ENCODE measurements around the gene RD3L.
"Not testable (repeated sequence)": the region's sequence is repeated elsewhere in the genome, so short reads cannot be mapped to it uniquely, and the experiment has no call there.

RD3L gene

DNA sequence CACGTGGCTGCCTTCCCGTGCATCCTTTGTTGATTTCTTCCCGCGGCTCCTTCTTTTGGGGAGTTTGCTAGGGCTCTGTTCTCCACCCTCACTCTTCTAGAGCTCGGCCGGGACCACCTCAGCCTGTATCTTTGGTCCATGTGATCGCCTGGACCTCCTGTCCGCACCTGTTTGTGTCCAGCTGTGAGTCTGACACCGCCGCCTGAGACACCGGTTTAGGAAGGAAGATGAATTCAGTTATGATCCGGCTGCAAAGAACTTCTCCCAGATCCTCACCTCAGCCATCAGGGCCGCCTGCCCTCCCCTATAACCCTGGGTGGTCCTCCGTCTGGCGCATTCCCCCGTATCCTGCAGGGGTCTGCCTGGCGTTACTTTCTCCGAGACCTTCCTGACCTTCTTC, 14.8 kb downstream of the RD3L start:
- no peak for DNase-seq

DNA sequence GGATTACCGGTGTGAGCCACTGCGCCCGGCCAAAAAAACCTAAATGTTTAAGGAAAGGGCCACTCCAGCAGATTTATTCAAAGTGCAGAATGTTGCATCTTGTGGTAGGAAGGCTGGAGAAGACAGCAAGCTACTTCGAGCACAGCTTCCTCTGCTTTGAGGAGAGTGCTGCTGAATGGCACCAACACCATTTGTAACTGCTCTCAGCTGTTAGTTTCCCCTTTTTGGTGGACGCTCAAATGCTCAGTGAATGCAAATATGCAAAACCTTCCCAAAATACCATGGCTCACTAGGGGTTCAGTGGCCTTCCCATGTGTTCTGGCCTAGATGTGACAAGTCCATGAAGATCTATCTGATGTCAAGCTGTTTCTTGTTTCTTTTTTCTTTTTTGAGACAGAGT, 17.0 kb downstream of the RD3L start:
- no peak for DNase-seq

DNA sequence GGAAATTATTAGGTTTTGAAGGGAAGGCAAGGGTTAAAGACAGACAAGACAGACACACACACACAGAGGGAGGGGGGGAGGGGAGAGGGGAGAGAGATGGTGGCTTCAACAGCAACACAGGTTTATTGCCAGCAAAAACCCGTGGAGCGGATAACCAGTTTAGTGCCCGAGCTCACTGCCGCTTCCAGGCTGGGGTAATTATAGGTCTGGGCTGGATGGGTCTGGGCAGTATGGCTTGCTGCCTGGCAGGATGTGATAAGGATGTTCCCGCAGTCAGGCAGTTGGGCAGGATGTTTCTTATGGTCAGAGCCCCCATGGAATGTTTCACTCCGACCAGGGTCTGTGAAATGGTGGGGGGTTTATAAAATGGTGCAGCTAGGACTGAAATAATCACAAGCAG, 18.5 kb downstream of the RD3L start:
- DNase-seq = peak; percentile 64

DNA sequence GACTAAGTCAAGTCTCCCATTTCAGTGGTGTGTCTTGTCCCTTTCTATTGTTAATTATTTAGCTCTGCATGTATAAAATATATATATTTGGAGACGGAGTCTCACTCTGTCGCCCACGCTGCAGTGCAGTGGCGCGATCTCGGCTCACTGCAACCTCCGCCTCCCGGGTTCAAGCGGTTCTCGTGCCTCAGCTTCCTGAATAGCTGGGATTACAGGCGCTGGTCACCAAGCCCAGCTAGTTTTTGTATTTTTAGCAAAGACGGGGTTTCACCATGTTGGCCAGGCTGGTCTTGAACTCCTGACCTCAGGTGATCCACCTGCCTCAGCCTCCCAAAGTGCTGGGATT, 20.5 kb downstream of the RD3L start:
- DNase-seq = not testable (repeated sequence)

DNA sequence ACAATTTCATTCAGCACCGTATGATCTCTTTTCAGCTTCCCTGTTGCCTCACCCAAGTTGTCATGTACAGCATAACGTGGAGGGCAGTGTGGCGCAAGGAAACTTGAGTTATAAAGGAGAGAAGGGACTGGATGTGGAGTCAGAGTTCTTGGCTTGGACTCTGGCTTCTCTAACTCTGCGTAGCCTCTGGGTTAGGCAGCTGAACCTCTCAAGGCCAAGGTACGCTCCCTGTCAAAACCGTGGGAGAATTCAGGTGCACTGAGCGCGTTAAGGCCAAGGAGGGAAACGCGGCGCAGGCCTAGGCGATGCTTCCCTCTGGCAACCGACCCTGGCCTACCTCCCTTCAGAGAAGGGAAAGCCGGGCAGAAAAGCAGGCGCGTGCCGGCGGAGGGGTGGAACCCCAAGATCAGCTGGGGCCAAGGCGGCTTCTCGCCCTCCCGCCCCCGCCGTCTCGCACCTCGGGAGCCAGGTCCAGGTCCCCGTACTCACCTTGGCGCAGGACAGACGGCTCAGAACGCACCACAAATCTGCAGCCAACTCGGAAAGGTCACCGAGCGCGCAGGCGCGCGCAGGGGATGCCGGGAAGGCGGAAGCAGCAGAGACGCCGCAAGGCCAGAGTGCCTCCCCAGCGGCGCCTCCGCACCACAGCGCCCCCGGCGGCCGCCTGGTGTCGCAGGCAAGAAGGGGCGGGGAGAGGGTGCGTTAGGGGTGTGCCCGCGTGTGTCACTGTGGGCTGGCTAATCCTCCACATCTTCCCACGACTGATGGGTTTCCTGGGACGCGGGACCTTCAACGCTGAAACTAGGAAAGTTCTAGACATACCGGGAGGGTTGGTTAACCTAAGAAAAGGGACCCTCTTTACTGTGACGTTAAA, 21.1 kb downstream of the RD3L start:
- DNase-seq = peak; percentile 96

DNA sequence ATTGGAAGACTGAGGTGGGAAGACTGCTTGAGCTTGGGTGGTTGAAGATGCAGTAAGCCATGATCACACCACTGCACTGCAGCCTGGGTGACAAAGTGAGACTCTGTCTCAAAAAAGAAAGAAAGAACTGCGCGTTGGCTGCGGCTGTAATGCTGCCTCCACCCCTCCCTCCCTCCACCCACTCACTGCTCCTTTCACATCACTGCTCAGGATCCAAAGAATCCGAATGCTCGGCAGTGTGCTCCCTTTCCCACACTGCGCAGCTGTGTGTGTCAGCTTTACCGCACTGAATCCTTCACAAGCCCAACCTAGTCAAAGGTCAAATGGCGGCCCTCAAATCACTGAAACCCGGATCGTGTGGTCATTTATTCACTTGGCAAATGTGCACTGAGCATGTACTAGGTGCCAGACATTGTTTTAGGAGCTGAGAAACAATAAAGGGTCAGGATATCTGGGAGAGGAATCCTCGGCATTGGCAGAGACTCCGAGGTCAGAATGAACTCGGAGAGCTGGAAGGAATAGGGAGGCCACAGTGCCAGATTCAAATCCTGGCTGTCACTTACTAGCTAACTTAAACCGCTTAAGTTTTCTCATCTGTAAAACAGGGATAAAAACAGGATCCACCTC, 25.6 kb downstream of the RD3L start:
- DNase-seq = no peak

DNA sequence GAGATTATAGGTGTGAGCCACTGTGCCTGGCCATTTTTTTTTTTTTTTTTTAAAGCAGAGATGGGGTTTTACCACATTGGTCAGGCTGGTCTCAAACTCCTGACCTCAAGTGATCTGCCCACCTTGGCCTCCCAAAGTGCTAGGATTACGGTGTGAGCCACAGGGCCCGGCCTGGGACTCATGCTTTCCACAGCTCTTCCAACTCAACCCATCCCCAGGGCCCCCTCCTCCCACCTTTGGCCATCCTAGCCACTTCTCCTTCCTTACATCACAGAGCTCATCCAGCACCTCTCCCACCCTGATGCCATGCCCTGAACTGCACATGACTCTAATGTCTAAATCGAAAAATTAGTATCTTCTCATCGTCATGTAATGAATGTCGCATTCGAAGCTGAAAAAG, 26.7 kb downstream of the RD3L start:
- DNase-seq = no peak

DNA sequence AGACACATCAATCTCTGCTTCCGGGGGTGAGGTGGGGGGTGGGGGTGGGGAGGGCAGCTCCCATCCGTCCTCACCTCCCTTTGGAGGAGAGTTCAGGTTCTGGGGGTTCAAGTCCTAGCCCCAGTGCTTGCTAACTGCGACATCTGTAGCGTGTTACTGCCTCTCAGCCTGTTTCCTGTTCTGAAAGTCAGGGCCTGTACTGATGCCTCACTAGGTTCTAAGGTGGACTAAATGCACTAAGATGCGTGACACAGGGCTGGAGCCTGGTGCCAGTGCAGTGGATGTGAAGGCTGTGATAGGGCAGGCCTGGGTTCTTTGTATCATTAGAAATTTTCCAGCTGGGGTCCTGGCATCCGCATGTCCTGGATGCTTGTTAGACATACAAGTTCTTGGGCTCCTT, 31.3 kb downstream of the RD3L start:
- DNase-seq = no peak

DNA sequence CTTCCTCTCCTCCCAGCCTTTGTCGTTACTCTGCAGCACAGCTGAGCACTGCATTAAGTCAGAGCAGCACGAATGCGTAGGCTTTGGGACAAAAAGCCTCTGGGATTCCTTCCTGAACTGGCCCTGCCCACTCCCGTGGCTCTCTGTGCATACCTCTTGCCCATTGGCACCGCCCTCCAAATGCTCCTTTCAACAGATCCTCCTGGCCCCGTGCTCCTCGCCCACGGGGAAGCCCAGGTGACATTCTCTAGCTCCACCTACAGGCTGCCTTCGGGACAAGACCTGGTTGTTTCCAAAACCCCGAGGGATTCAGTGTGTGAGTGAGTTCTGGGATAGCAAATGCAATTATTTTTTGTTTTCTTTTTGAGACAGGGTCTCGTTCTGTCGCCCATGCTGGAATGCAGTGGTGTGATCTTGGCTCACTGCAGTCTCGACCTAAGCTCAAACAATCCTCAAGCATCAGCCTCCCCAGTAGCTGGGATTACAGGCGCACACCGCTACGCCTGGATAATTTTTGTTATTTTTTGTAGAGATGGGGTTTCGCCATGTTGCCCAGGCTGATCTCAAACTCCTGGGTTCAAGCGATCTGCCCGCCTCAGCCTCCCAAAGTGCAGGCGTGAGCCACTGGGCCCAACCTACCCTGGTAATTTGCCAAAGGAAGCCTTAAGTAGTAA, 31.9 kb downstream of the RD3L start:
- DNase-seq = peak; percentile 83

DNA sequence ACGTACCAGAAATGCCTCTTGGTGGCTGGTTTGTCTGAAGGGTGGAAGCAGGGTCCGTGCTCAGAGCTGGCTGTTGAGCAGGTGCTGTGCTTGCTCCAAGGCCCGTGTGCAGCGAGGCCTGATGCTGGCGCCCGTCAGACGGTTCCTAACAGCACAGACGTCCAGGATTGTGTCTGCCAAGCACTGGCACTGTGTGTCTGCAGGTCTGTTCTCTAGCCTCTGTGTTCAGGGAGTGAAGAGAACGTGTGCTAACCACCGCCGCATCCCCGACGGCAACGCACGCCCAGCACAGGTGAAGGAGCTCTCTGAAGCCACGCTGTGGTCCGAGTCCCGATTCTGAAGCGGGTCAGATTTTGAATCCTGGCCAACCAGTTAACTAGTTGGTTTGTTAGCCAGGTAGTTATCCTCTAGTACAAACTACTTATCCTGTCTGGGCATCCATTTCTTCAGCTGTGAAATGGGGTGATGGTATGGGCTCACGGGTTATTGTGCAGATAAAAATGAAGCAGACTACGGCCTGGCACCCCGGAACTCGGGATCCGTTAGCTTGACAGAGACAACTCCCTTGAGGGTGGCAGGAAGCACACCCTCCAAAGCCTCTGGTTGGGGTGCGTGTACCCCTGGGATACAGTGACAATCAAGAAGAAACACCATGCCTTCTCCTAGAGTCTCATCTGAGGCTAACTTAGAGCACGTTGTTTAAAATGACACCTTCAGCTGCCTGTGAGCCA, 32.6 kb downstream of the RD3L start:
- DNase-seq = no peak

DNA sequence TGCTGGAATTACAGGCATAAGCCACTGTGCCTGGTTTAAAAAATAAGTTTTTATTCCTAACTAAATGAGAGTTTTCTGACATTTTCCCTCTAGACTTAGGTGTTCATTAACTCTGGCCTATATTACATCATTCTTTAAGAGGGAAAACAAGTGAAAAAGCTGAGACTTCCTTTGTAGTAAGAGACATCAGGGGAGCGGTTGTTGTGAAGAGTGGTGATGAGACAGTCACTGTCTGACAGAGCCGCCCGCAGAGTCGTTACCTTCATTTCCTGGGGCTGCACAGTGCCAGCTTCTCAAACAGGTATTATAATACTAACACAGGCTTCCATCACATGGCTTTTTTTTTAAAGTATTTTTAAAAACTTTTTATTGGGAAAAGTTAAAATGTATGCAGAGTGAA, 33.7 kb downstream of the RD3L start:
- no peak for DNase-seq

DNA sequence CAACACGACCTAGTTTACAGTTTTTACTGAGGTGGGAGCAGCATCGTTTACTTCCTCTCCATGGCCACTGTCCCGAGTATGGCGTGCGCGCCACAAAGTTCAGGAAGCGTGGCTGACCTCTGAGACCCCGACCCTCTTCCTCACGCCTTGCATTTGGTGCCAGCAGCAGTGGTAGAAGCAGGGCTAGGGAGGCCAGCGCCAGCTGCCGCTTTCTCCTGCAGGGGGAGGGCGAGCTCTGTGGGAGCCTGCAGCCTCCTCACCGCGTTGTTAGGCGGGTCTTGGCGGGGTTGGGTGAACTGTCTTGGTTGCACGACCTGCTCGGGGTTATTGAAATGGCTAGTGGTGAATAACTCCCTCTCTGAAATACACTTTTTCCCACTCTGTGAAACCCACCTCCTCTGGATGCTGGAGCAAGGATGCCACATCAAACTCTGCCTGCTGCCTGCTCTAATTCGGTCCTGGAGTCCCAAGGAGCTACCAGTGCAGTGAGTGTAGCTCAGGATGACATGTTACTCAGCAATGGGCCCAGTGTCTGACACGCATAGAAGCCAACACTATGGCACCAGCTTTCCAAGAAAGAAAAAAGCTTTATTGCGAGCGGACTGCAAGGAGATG, 36.4 kb downstream of the RD3L start:
- DNase-seq = no peak

DNA sequence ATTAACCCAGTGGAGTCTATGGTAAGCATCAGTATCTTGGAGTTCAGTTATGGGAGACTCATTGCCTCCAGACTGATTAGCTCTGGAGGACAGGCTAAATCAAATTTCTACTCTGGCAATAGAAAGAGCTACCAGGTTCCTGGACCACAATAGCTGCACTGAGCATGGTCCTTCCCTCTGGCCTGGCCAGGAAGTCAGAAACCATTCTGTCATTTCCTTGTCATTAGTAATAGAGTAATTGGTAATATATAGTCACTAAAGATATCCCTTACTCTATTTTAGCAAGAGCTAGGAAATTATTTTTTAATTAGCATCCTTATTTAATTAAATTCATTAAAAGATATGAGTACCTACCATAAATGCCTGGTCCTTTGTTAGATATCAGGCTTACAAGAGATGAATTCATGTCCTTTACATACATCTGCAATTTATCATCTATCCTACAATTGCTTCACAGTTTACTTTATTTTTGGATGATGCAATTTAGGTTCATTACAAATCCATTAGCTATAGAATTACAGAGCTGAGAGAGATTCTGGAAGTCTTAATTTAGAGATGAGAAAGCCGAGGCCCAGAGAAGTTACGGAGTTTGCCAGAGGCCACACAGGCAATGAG, 37.7 kb downstream of the RD3L start:
- DNase-seq = no peak

DNA sequence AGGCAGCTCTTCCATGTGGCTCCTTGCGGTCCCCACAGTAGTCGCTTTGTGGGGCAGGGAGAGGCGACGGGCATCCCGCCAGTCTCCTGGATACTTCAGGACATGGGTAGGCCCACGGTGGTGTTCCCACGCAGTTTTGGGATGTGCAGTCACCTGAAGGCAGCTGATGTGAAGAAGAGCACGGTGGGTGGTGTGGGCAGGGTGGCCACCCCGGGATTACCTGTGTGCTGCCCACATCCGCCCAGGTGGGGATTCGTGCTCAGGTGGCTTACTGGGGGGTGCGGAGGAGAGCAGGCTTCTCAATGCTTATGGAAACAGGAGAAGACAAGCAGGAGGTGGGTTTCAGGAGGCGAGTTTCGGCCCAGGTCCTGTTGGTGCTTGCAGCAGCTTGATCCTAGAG, 42.5 kb downstream of the RD3L start:
- DNase-seq = no peak

DNA sequence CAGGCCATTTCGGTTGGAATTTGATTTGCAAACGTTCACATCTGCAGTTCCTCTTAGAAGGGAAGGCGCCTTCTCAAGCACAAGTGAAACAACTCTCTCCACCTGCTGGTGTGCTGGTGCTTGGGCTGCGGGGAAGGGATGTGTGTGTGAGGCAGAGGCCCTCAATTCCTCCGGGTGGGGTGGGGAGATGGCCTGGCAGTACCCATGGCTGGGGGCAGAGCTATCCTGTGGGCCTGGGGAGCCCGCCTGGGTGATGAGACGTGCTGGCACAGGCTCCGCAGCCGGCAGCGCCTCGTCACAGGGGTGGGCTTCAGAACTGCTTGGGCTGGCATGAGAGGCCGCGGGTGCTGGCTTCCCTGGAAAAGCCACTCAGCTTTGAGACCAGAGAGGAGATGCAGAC, 43.0 kb downstream of the RD3L start:
- DNase-seq = no peak

DNA sequence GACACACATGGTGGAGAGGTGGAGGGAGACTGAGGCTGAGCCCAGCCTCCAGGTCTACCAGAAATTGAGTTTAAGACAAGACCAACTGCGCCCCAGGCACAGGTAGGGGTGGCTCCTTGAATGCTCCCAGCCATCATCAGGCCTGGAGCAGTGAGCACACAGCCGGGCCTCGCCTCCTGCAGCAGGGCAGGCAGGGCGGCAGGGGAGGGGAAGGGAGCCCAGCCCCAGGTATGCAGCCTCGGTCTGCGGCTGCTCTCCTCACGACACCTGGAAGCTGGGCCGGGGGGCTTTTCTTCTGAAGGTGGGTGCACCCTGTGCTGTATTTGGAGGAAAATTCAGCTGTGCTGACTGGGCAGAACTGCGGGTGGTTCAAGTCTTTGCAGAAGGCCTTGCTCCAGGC, 43.6 kb downstream of the RD3L start:
- DNase-seq = no peak

DNA sequence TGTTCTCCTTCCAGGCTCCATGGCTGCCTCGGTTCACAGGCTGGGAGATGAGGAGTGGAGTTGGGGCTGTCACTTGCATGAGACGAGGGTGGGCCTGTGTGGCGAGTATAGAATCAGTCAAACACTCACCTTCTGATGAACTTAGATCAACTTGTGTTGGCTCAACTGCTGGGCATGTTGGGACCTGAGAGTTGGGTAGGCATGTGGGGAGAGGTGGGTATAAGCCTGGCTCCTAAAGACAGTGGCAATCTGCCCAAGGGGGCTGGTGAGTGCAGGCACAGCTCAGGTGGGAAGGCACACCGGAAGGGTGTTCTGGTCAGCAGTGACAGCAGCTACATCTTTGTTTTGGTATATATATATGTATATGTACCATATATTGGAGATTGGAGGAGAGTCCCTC, 44.1 kb downstream of the RD3L start:
- no peak for DNase-seq

DNA sequence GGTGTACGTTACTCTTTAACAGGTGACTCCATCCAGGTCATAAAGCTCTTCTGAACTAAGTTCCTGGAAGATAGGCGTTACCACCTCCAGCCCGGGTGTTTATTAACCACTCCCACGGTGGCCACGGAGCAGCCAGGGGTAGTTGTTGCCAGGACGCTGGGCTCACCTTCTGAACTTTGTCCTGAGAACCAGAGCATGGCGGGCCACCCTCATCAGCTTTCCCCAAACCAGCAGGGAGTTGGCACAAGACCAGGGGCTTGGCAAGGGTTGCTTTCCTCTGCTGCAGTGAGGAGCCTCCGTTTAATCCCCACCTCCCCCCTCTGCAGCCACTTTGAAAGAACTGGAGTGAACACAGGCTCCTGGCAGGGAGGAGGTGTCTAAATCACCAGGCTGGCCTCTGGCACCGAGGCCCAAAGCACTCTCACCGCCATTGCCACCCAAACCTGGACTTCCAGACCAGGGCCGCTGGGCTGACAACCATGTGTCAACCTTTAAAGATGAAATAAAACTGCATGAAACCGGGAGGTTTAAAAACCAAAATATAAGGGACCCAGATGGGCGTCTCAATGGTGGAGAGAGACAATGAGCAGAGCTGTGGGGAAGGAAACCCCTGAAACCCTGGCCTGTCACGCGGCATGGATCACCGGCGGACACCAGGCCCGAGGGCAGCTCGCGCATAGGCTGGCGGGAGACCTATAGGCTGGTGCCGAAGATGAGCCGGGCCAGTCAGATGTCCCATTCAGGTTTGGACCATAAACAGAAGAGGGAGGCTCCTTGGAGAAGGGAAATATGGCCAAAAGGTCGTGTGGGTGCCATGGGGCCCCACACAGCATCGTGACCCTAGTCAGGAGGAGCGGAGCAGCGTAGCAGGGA, 45.0 kb downstream of the RD3L start:
- no peak for DNase-seq

DNA sequence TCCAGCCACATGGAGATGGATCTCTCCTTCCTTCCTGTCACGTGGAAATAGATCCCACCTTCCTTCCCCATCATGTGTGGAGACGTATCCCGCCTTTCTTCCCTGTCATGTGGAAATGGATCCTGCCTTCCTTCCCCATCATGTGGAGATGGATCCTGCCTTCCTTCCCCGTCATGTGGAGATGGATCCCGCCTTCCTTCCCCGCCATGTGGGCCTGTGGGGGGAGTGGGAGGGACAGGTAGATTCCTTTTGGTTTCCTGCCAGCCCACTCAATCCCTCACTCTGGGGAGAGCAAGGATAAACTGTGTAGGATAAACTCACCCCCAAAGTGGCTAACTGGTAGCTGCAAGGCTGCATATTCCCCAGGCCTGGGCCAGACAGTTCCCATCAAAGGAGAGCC, 45.8 kb downstream of the RD3L start:
- no peak for DNase-seq

DNA sequence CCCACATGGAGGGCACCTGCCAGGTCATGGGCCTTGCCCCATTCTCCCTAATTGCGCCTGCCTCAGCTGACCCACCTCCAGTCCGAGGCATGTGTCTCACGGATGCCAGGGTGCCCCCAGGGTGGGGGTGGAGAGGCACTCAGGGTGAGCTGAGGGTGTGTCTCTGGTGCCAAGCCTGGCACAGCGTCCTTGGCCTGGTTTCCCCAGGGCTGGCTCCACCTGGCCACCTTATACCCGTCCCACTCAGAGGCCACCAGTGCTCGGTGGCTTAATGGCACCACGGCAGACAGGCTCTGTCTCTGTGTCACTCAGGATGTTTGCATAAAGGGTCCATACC, 47.6 kb downstream of the RD3L start:
- no peak for DNase-seq

DNA sequence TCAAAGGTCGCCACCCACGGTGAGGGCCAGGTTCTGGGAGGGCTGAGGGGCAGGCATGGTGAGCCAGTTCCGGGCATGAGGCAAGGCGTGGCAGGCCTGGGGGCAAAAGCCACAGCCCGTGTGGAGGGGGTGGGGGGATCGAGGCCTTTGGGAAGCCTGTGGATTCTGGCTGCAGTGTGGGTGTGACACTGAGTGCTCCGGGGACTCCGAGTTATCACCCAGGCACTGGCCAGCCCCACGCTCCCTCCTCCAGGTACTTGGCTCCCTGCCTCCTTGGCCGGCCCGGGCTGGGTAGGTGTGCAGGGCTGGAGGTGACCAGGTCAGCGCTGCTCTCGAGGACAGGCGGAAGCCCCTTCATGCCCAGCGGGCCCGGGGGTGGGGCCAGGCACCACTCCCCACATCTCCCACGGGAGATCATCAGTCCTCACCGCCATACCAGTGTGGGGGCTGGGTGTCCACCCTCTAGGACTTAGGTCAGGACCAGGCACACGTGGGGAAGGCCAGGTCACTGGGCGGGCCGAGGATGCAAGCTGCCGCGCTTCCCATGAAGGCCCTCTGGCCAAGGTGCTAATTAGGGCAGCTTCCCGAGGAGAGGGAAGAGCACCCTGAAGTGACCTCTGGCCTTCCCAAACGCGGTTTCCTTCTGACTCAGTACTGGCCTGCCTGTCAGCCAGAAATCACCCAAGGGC, 48.2 kb downstream of the RD3L start:
- DNase-seq = no peak
